Medulla oblongata (tissue), 1 donor: ENCODE results near the gene QSOX1.

Source experiments
- DNase-seq: peaks from one replicate; pipeline ENCODE4 v3.0.0-alpha.2; 2015; ENCODE audit errors: extremely low spot score

The QSOX1 gene

GRCh38 chr1:180234369-180235076 is 79.9 kb downstream of the QSOX1 start:
- no peak for DNase-seq

GRCh38 chr1:180235077-180235501 is 80.4 kb downstream of the QSOX1 start:
- DNase-seq: no peak

- DNase-seq: no peak
These were observed 81.0 kb downstream of the QSOX1 start for GRCh38 chr1:180235502-180236239.

DNA sequence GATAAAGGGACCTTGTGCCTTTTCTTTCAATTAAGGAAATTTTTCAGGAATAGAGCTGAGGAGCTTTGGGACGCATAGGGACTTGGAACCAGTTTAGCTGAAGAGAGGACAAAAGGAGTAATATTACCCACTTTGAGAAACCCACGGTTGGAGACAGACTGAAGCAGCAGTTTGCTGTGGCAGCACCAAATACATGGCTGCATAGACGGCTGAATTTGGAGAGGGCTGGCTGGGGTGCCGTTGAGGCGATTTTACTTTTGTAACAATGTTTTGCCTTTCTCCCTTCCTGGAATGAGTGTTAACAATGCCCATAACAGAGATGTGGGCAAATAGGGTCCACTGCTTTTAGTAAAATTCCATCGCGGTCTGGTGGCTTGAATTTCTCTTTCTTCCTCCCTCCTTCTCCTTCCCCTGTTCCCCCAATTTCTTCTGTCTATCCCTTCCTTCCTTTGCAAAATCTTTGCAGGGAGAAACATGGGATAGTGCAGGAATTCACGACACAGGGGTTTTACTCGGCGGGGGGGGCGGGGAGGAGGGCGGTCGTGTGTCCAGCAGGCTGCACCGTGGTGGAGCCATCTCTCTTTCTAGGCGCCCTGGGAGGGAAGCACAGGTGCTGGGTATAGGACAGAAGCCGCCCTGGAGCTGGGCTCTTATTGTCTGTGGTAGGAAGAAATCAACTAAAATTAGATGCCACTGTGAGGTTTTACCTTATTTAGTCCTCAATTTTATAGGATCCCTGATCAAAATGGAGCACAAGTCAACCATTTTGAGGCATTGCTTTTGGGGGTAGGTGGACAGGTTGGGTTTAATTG is 82.2 kb downstream of the QSOX1 start:
- DNase-seq: no peak

- no peak for DNase-seq
These were observed 83.3 kb downstream of the QSOX1 start for GRCh38 chr1:180237869-180238476.

GRCh38 chr1:180238675-180239074 is 84.0 kb downstream of the QSOX1 start:
- no peak for DNase-seq

DNA sequence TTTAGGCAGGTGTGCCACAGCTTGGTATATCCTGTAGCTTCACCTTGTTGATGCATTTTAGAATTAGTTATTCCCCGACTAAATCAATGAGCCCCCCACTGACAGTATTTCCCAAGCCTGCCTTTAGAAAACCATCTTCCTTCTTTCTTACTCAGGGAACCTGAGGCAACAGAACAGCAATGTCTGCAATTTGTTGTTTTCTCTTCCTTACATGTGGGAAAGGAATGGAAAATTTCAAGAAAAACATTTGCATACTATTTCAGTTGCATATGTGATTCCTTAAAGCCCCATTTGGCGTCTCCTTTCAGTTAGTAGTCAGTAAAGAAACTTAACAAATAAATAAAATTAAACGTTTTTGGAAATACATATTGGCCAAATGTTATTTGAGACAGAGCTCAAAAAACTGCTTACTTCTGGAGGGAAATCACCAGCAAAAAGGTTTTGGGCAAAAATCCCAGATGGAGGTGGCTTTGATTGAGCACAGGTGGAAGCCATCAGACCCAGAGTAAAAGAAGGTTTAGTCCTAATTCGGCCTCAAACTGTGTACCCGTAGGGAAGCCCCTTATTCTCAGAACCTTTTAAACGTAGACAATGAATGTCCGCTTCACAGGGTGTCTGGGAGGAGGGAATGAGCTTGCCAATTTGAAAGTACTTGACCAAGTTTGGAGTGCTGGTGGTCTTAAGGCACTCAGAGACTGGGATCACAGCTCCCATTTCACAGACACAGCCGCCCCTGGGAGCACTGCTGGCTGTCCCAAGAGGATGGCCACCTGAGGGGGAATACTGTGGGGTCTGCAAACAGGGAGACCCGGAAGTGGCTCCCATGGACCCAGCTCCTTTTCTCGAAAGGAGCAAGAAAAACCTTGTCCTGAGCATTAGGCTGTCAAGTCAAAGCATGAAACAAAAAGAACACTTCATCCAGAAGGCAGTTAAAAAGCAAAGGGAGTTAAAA is 84.8 kb downstream of the QSOX1 start:
- no peak for DNase-seq

DNA sequence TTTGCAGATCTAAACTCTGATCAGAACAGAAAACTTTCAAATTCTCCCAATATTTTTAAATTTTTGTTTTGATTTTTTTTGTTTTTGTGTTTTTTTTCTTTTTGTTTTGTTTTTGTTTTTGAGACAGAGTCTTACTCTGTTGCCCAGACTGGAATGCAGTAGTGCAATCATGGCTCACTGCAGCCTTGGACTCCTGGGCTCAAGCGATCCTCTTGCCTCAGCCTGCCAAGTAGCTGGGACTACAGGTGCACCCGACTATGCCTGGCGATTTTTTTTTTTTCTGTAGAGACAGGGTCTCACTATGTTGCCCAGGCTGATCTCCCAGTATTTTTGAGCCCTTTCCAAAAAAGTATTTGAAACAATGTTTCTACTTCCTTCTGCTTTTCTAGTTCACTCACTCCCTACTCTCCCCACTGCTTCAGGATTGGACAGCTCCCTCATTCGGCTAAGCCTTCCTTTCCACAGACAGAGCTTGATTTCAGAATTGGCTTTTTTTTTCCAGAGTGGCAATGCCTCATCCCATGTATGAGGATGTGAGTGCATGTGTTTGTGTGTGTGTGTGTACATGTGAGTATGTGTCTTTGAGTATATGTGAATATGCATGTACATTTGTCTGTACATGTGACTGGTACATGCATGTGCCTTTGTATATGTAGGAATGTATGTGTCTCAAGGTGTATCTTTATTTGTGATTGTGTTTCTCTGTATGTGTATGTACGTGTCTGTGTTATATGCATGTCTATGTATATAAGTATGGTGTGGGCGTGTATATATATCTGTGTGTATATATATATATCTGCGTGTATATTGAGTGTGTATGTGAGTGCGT is 87.3 kb downstream of the QSOX1 start:
- DNase-seq: no peak

DNA sequence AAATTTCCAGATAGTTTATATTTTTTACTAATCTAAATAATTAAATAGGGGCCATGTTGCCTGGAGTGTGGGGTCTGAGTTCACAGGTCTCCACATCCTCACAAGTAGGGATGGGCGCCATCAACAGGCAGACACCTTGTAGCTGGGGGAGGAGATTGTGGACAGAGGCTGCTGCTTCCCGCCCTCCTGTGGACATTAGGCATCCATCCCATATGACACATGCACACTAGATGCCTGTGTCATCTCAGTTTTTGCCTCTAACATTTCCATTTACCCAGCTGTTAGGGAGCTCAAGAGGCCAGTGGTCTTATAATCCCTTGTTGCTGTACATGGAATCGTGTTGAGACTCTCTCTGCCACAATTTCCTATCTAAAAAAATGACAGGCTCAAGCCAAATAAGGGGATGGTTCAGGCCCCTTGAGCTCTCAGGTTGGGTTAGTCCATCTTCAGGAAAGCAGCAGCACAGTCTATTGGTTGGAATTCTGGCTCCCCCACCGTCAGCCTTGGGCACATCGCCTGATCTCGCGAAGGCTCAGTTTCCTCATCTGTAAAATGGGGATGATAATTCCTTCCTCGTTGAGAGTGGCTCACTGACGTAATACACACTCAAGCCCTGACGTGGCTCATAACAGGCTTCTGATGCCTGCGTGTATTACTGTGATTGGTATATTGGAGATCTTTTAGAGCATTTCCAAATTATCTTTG is 89.0 kb downstream of the QSOX1 start:
- DNase-seq: no peak

DNA sequence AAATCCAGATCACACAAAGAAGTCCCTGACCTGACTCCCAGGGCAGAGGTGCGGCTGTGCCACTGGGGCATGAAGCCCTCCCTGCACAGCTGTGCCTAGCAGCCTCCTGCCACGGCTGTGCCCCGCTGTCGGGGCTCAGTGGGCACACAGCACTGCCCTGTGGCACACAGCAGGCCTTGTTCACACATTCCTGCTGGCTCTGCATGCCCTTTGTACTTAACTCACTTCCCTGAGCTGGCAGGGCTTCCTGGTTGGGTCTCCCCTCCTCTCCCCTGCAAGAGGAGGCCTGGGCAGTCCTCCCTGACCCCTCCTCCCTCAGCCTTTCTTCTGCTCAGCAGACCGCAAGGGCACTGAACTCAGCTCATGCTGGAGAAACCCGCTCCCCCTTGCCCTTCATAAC is 90.2 kb downstream of the QSOX1 start:
- no peak for DNase-seq

DNA sequence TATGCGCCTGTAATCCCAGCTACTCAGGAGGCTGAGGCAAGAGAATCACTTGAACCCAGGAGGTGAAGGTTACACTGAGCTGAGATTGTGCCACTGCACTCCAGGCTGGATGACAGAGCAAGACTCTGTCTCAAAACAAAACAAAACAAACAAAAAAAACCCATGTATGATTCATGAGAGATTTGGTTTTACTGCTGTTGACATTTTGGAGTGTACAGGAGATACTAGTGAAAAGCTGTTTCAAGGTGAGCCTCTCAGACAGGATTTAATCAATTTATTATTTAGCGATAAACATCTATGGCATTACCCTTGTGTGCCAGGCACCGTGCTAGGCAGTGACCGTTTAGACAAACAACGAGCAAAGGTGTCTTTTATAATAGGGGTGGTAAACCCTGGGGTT is 91.9 kb downstream of the QSOX1 start:
- DNase-seq: no peak

GRCh38 chr1:180247061-180247460 is 92.4 kb downstream of the QSOX1 start:
- DNase-seq: no peak

GRCh38 chr1:180247580-180247979 is 92.9 kb downstream of the QSOX1 start:
- DNase-seq: no peak

- no peak for DNase-seq
These were observed 93.5 kb downstream of the QSOX1 start for GRCh38 chr1:180248176-180248575.

DNA sequence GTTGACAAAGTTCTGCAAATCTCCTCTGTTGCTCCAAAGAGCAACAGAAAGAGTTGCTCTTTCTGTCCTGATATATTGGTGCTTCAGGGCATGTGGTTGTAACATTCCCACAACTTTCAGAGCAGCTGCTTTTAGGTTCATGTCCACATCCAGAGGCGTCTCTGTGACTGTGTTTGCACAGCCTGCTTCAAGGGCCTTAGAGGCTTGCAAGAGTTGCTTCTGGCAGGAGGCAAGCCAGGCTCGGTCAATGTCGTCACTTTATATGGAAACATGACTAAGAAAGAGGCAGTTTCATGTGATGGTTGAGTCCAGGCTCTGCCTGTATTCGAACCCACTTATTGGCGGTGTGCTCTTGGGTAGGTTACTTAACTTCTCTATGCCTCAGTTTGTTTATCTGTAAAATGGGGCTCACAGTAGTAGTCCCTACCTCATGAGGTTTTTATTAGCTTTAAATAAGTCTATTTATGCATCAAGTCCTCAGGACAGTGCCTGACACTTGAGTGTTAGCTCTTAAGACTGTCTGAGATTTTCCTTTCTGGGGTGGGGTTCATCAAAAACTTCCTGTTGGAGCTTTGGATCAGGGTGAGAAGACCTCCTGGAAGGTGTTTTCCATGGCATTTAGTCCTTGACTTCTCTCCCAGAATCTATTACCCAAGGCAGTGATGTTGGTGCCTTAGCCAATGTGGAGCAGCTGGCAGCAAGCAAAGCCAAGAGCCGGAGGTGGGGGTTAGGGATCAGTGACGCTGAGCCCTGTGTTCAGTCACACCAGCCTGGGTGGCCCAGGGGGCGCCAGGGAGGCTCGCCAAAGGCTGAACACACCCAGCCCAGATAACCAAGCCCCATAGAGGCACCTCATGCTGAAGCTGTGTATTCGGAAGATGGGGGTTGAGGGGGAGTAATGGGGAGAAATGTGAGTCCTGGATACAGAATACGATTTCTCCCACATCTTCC is 94.3 kb downstream of the QSOX1 start:
- DNase-seq: no peak

DNA sequence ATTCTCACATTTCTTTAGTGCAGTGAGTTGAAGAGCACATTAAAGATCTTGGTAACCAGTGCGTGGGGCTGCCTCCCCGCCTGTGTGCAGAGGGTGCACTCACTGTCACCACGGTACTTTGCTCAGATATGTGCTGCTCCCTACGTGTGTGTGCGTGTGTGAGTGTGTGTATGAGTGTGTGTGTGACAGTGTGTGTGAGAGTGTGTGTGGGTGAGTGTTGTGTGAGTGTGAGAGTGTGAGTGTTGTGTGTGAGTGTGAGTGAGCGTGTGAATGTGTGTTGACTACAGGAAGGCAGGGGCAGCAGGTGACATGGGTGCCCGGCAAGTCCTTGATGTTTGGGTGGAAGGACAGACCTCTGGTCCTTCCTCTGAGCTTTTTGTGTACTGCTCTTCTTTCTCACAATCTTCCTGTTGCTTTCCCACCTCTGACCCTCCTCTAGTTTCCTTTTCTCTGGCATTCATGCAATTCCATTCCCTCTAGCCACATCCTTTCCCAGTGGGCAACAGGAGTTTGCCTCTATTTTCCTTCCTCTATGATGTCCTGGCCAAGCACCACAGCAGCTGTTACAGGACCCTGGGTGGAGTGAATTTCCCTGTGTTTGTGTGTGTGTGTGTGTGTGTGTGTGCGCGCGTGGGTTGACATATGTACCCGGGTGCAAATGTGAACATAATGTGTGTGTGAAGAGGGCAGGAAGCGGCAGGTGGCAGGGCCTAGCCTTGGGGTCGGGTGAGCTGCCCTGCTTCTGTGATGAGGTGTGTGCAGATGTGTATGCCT is 95.2 kb downstream of the QSOX1 start:
- DNase-seq: no peak

- DNase-seq: no peak
These were observed 95.8 kb downstream of the QSOX1 start for GRCh38 chr1:180250499-180250770.
